Astrocyte (in vitro differentiated cells and primary cell): ENCODE results near the gene NFATC1.

Source experiments
- CTCF ChIP-seq: IDR thresholded peaks from 2 replicates; pipeline ENCODE4 v1.5.1; 2011; ENCODE audit warnings: low read depth, mild to moderate bottlenecking, inconsistent platforms, low read length, moderate library complexity; ENCODE audit not compliant: insufficient read depth
- EZH2 ChIP-seq: IDR thresholded peaks from 2 replicates; pipeline ENCODE4 v1.6.1; 2012; ENCODE audit warnings: mild to moderate bottlenecking, low read length, inconsistent platforms; ENCODE audit not compliant: insufficient read depth

DNA sequence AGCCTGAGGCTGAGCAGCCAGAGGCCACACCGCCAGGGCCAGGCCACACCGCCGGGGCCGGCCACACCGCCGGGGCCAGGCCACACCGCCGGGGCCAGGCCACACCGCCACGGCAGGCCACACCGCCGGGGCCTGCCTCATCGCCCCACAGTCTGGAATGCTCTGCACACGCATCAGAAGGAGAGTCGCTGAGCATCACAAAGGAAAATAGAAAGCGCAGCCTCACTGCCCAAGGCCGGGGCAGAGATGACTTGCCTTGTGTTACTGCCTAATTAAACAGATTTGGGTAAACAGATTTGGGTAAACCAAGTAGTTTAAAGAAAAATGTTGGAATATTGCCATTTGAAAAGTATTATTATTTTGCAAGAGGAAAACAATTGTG is 10.4 kb upstream of the NFATC1 start:
- TF ChIP-seq CTCF (no peak), EZH2 (no peak)
